Ectodermal cell (in vitro differentiated cells): Measurements from ENCODE around the gene DST.

ENCODE experiments used
- H3K27ac ChIP-seq: 2 replicates; pipeline ENCODE4 v1.7.0; 2013; ENCODE audit warnings: mild to moderate bottlenecking, low read depth, low read length; ENCODE audit not compliant: insufficient read depth, poor library complexity, severe bottlenecking
- H3K27me3 ChIP-seq: 2 replicates; pipeline ENCODE4 v1.7.0; 2013; ENCODE audit warnings: mild to moderate bottlenecking, low read length; ENCODE audit not compliant: insufficient read depth, control insufficient read depth, poor library complexity, severe bottlenecking
- H3K36me3 ChIP-seq: one replicate; pipeline ENCODE4 v1.7.0; 2013; ENCODE audit warnings: low read length; ENCODE audit not compliant: control insufficient read depth, insufficient read depth
- H3K4me1 ChIP-seq: one replicate; pipeline ENCODE4 v1.7.0; 2013; ENCODE audit warnings: low read length; ENCODE audit not compliant: control insufficient read depth, insufficient read depth
- H3K4me3 ChIP-seq: 2 replicates; pipeline ENCODE4 v1.7.0; 2013; ENCODE audit warnings: low read depth, low read length, control low read depth; ENCODE audit not compliant: insufficient read depth
- H3K9me3 ChIP-seq: 2 replicates; pipeline ENCODE4 v1.7.0; 2013; ENCODE audit warnings: mild to moderate bottlenecking, low read length, moderate library complexity; ENCODE audit not compliant: control insufficient read depth
- WGBS, 2 experiments: methylation state at CpG; one replicate each; pipeline ENCODE4 v1.1.7; 2013; ENCODE audit warnings: missing lambda C conversion rate in 2 of 2; 5-methylcytosine and 5-hydroxymethylcytosine counted together

Gene DST

DNA sequence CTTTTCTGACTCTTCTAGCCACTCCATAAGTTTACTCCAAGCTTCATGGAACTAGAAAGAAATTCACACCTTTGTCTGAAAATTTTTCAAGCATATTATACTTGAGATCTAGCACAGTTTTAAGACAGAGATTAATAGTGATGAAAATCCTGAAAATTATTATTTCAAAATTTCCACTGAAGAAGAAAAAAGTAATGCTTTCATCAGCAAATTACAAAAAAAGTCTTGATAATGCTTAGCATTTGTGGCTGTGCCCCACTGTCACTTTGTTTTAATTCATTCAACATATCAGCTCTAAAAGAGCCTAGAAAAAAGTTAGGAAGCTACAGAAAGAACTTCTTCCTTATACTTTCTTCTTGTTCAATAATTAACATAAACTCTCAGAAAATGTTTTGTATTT is 153.1 kb downstream of the DST start:
- Histone ChIP-seq H3K9me3 (no peaks in the 10 kb centered on the region), H3K27me3 (no peaks in the 10 kb centered on the region), H3K36me3 (peaks cover 17% of the 10 kb centered on the region), H3K27ac (no peak overlapping the region), H3K4me1 (no peaks in the 10 kb centered on the region), H3K4me3 (no peak overlapping the region)

DNA sequence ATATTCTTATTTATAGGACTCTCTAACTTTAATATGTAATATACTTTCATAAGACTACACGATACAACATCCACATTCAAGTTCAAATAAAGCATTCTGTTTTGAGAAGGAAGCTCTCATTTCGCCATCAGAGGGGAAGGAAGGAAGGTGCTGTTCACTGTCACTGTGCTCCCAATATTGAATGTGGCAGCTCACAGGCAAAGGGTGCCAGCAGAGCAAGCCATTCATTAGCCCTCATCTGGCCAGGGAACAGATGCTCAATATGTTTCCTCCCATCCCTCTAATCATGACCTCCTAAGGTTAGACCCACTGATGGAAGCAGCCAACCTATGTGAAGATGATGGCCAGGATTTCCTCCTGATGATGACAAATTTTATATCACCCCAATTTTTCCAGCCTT is 154.4 kb downstream of the DST start:
- 92 to 99% methylated on average over 2 of the region's 2 CpGs for WGBS, 2 experiments
- Histone ChIP-seq H3K9me3 (no peaks in the 10 kb centered on the region), H3K27ac (no peak overlapping the region), H3K36me3 (peaks cover 17% of the 10 kb centered on the region), H3K27me3 (no peaks in the 10 kb centered on the region), H3K4me1 (no peaks in the 10 kb centered on the region), H3K4me3 (no peak overlapping the region)

GRCh38 chr6:56486681-56487080 is 156.0 kb downstream of the DST start:
- Histone ChIP-seq H3K4me1 (no peaks in the 10 kb centered on the region), H3K4me3 (no peak overlapping the region), H3K9me3 (no peaks in the 10 kb centered on the region), H3K27ac (no peak overlapping the region), H3K27me3 (no peaks in the 10 kb centered on the region), H3K36me3 (peaks cover 14% of the 10 kb centered on the region)
- 93 to 97% methylated on average over 3 of the region's 3 CpGs for WGBS, 2 experiments

DNA sequence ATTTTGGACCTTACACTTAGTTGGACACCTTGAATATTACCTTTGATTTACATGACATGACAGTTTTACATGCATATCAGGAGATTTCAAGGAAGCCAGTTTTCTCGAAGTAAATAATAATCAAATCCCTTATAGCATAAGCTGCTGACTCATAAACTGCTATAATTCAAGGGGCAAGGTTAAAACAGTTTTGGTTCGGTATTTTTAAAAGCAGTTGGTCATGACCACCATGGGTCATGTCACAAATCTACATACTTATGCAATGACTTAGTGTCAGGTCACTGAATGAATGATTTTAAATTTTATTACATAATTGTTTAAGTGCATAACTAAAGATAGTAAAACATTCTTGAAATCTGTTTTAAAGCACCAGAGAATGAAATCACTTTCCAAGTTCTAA is 158.0 kb downstream of the DST start:
- no peaks in the 10 kb centered on the region for H3K27me3 ChIP-seq
- WGBS, 2 experiments, result 93 to 100% methylated on average over 2 of the region's 2 CpGs

DNA sequence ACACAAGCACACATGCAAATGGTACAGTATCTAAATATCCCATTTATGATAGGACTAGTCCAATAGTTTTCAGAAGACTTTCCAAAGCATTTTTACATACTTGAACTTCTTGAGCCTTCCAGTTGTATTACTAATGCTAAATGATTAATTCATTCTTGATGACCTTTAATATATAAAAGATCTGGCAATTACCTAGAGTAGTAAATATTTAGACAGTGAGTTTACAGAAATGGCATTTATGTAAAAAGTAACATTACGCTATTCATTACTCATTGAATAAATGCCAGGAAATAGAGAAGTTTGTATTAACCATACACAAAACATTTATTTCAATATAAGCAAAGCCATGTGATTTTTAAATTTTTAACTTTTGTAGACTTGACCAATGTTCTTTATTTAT is 158.8 kb downstream of the DST start:
- Histone ChIP-seq H3K36me3 (peaks cover 34% of the 10 kb centered on the region), H3K27ac (no peak overlapping the region), H3K4me1 (no peaks in the 10 kb centered on the region), H3K4me3 (no peak overlapping the region), H3K27me3 (no peaks in the 10 kb centered on the region), H3K9me3 (no peaks in the 10 kb centered on the region)
- no CpG with 5 or more reads among the region's 1 CpG for WGBS, 2 experiments

More for the DNA sequence above, 158.0 kb downstream of the DST start:
- Histone ChIP-seq H3K27ac (no peak overlapping the region), H3K4me3 (no peak overlapping the region), H3K9me3 (no peaks in the 10 kb centered on the region), H3K4me1 (no peaks in the 10 kb centered on the region), H3K36me3 (peaks cover 30% of the 10 kb centered on the region)

DNA sequence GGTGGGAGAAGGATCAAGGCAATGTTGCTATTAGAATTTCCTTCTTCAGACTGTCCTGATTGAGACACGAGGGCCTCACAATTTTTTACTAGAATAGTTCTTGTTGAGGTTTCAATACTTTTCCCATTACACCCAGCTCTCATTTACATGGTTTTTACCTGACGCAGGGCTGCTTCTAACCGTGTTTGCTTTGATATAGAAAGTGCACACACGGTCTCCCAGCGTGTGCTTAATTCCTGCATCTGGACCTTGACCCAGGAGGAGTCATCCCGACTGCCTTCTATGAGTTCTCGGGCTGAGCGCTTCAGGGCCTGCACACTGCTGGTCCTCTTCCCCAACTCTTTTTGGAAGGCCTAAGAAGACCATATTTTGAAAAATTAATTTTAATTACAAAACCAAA is 160.2 kb downstream of the DST start:
- Histone ChIP-seq H3K4me1 (no peaks in the 10 kb centered on the region), H3K4me3 (no peak overlapping the region), H3K9me3 (no peaks in the 10 kb centered on the region), H3K27ac (no peak overlapping the region), H3K36me3 (peaks cover 34% of the 10 kb centered on the region), H3K27me3 (no peaks in the 10 kb centered on the region)
- 96% methylated on average over 8 of the region's 8 CpGs for WGBS, 2 experiments

- Histone ChIP-seq H3K36me3 (peaks cover 30% of the 10 kb centered on the region), H3K27ac (no peak overlapping the region), H3K4me3 (no peak overlapping the region), H3K27me3 (no peaks in the 10 kb centered on the region), H3K9me3 (no peaks in the 10 kb centered on the region), H3K4me1 (no peaks in the 10 kb centered on the region)
- 89 to 97% methylated on average over 5 of the region's 5 CpGs for WGBS, 2 experiments
These were observed 160.7 kb downstream of the DST start for GRCh38 chr6:56481957-56482356.

DNA sequence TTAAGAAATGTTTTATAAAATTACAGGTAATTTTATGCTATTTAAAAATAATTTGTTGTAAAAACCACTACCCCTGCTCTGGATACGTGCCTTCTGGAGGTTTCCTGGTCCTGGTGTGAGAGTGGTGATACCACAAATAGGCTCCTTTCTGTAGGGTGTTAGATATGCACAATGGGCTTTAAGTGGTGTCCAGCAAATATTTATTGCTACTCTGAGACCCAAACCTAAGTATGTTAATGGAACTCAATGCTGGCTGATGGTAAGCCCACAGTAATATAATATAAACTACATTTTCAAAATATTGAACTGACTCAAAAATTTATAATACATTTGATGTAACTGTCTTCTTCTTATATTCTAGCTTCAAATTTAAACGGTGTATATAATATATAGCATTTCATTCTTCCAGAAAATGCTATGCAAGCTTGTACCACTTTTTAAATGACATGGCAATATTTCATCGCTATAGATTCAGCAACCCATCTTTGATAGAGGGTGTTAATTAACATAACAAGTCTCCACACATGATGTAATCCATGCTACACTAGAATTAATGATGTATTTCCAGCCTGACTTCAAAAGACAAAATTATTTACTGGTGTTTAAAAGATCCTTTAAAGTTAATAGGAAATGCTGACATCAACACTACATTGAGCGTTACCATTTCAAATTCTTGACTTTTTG is 161.9 kb downstream of the DST start:
- no peaks in the 10 kb centered on the region for H3K27me3 ChIP-seq
- 96 to 100% methylated on average over 3 to 4 of the region's 4 CpGs for WGBS, 2 experiments
- no peak overlapping the region for H3K4me3 ChIP-seq
- no peaks in the 10 kb centered on the region for H3K9me3 ChIP-seq
- H3K27ac ChIP-seq, result no peak overlapping the region
- H3K36me3 ChIP-seq, result peaks cover 39% of the 10 kb centered on the region
- no peaks in the 10 kb centered on the region for H3K4me1 ChIP-seq

DNA sequence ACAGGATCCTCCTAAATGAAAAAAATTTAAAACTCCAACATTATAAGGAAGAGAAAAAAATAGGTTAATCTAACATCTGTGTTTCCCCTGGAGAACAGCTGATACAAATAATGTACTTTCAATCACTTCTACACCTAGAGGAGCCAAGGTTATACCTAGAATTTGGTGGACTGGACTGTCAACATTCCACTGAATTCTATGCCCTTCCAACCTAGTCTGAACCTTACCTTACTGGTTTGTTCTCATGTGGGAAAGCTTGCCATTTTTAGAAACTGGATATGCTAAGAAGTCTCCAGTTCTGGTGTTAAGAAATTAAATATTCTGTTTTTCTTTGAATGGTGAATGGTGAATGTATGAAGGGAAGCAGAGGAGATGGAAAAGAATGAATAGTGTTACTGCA is 162.4 kb downstream of the DST start:
- Histone ChIP-seq H3K9me3 (no peaks in the 10 kb centered on the region), H3K4me3 (no peak overlapping the region), H3K36me3 (peaks cover 42% of the 10 kb centered on the region), H3K27ac (no peak overlapping the region), H3K4me1 (no peaks in the 10 kb centered on the region), H3K27me3 (no peaks in the 10 kb centered on the region)

DNA sequence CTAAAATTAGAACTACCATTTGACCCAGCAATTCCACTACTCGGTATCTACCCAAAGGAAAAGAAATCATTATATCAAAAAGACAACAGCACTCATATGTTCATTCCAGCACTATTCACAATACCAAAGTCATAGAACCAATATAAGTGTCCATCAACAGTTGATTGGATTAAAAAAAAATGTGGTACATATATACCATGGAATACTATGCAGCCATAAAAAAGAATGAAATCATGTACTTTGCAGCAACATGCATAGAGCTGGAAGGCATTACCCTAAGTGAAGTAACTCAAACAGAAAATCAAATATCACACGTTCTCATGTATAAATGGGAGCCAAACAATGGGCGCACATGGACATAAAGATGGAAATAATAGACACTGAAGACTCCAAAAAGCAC is 163.3 kb downstream of the DST start:
- Histone ChIP-seq H3K36me3 (peaks cover 42% of the 10 kb centered on the region), H3K27ac (no peak overlapping the region), H3K4me3 (no peak overlapping the region), H3K9me3 (no peaks in the 10 kb centered on the region), H3K4me1 (no peaks in the 10 kb centered on the region), H3K27me3 (no peaks in the 10 kb centered on the region)
- WGBS, 2 experiments, result 97 to 98% methylated on average over 3 of the region's 3 CpGs

DNA sequence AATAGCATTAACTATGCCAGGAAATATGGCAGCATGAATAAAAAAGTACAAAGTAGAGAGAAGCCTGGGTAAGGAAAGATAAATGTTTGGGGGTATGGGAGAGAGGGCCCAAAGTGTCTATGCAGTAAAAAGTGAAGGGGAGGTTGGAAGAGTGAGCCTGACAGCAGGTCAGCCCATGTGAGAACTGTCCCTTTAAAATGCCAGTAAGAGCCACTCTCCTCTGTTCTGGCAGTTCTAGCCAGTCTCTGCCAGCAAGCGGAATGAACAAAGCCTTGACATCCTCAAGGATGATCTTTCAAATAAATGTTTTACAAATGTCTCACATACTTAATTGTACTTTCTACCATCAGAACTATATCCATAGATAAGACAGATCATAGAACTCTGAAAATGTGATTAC is 164.5 kb downstream of the DST start:
- Histone ChIP-seq H3K27ac (no peak overlapping the region), H3K36me3 (peaks cover 49% of the 10 kb centered on the region), H3K27me3 (no peaks in the 10 kb centered on the region), H3K4me3 (no peak overlapping the region), H3K4me1 (no peaks in the 10 kb centered on the region), H3K9me3 (no peaks in the 10 kb centered on the region)
- 92 to 95% methylated on average over 1 of the region's 1 CpG for WGBS, 2 experiments
